ENCODE measurements around the gene KEL. TPM values are rescaled to one million over a fixed set of nuclear protein-coding genes. Genes with fewer than 3 reads are reported as not detected.

The KEL gene
- total and polyA plus RNA-seq, 2 experiments from 2014 or later, result 8.7 to 12.8 TPM

DNA sequence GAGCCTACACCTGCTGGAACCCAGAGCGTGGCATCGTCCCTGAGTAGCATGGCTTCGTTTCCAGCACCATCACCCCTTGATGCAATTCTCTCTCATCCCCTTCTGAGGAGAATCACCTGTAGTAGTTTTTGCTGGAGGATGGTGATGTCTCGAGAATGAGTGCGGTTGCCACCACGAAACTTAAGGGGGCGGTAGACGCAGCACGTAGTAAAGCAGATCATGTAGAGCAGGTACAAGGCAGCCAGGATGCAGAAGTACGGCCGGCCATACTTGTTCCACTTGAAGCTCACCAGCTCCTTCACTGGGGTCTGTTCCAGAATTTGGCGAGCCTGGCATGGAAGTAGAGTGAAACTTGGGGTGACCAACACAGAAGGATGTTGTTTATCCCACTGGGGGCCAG, 36.8 kb downstream of the KEL start:
- no peaks in the 10 kb centered on the region for H3K27me3 ChIP-seq
- H3K4me1 ChIP-seq (ENCODE audit: insufficient read depth), result peaks cover 9% of the 10 kb centered on the region
- no peaks in the 10 kb centered on the region for H3K79me2 ChIP-seq
- 74% methylated on average over 12 of the region's 12 CpGs for WGBS (ENCODE audit: low lambda C conversion rate, missing lambda C conversion rate)
- no peak overlapping the region for H3K27ac ChIP-seq
- no peaks in the 10 kb centered on the region for H3K36me3 ChIP-seq (replicated peaks; ENCODE audit: insufficient read depth, low read depth)
- H4K20me1 ChIP-seq (ENCODE audit: insufficient read depth, poor library complexity, severe bottlenecking), result no peaks in the 10 kb centered on the region
- H3K9me3 ChIP-seq (ENCODE audit: low read depth), result no peaks in the 10 kb centered on the region
- DNase-seq (ENCODE audit: low spot score), result no peak
- TF ChIP-seq EZH2 (IDR thresholded peaks at IDR 0.05; ENCODE audit: borderline replicate concordance) (no peak), CTCF (IDR thresholded peaks at IDR 0.05; ENCODE audit: poor library complexity) (no peak), EZH2phosphoT487 (IDR thresholded peaks at IDR 0.05; ENCODE audit: low read depth, severe bottlenecking, unreplicated experiment) (no peak)
- no peaks in the 10 kb centered on the region for H3K9me2 ChIP-seq (replicated peaks; ENCODE audit: insufficient read depth)
- H3K4me2 ChIP-seq, result no peak overlapping the region
- H3K4me3 ChIP-seq, result no peak overlapping the region
- no peak overlapping the region for H2AFZ ChIP-seq

DNA sequence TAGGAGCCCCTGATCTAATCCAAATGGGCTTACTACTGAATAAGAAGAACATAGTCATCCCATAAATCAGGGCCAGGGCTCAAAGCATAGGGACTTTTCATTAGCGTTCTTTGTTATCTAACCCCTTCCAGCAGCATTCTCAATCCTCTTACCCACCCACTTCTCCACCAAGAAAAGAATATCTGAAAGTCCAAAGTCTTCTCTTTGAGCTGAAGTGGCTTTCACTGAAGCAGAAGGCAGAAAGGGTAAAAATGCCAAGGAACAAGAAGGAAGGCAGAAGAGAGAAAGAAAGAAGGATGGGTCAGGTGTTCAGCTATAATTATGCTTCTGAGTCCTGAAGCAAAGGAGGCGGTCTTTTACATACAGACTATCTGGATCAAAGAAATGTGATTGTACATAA, 38.8 kb downstream of the KEL start:
- Histone ChIP-seq H3K4me1 (ENCODE audit: insufficient read depth) (peaks cover 9% of the 10 kb centered on the region), H3K9me3 (ENCODE audit: low read depth) (no peaks in the 10 kb centered on the region), H4K20me1 (ENCODE audit: insufficient read depth, poor library complexity, severe bottlenecking) (no peaks in the 10 kb centered on the region), H3K27ac (peak overlapping the region; percentile 66), H3K9me2 (replicated peaks; ENCODE audit: insufficient read depth) (no peaks in the 10 kb centered on the region), H3K79me2 (no peaks in the 10 kb centered on the region), H3K36me3 (replicated peaks; ENCODE audit: insufficient read depth, low read depth) (no peaks in the 10 kb centered on the region), H3K27me3 (no peaks in the 10 kb centered on the region), H3K4me2 (peak overlapping the region; percentile 26), H2AFZ (no peak overlapping the region), H3K4me3 (no peak overlapping the region)
- DNase-seq (ENCODE audit: low spot score), result no peak
- WGBS (ENCODE audit: low lambda C conversion rate, missing lambda C conversion rate), result 39% methylated on average over 2 of the region's 2 CpGs
- TF ChIP-seq EZH2phosphoT487 (IDR thresholded peaks at IDR 0.05; ENCODE audit: low read depth, severe bottlenecking, unreplicated experiment) (no peak), EZH2 (IDR thresholded peaks at IDR 0.05; ENCODE audit: borderline replicate concordance) (no peak), CTCF (IDR thresholded peaks at IDR 0.05; ENCODE audit: poor library complexity) (no peak)

- Histone ChIP-seq H3K4me1 (ENCODE audit: insufficient read depth) (peaks cover 9% of the 10 kb centered on the region), H3K9me3 (ENCODE audit: low read depth) (no peaks in the 10 kb centered on the region), H4K20me1 (ENCODE audit: insufficient read depth, poor library complexity, severe bottlenecking) (no peaks in the 10 kb centered on the region), H3K27me3 (no peaks in the 10 kb centered on the region), H3K4me3 (no peak overlapping the region), H3K27ac (no peak overlapping the region), H3K9me2 (replicated peaks; ENCODE audit: insufficient read depth) (no peaks in the 10 kb centered on the region), H3K36me3 (replicated peaks; ENCODE audit: insufficient read depth, low read depth) (no peaks in the 10 kb centered on the region), H3K4me2 (no peak overlapping the region), H2AFZ (no peak overlapping the region), H3K79me2 (no peaks in the 10 kb centered on the region)
- no peak for DNase-seq (ENCODE audit: low spot score)
- TF ChIP-seq EZH2 (IDR thresholded peaks at IDR 0.05; ENCODE audit: borderline replicate concordance), result no peak
- no peak for TF ChIP-seq EZH2phosphoT487 (IDR thresholded peaks at IDR 0.05; ENCODE audit: low read depth, severe bottlenecking, unreplicated experiment)
- WGBS (ENCODE audit: low lambda C conversion rate, missing lambda C conversion rate), result 97% methylated on average over 3 of the region's 3 CpGs
These were observed 42.5 kb downstream of the KEL start for GRCh38 chr7:142919656-142920055.

GRCh38 chr7:142918901-142919300, 43.3 kb downstream of the KEL start:
- H3K27me3 ChIP-seq, result no peaks in the 10 kb centered on the region
- no peaks in the 10 kb centered on the region for H3K79me2 ChIP-seq
- peaks cover 16% of the 10 kb centered on the region for H3K4me1 ChIP-seq (ENCODE audit: insufficient read depth)
- no peak overlapping the region for H2AFZ ChIP-seq
- no peak overlapping the region for H3K4me2 ChIP-seq
- no peak for DNase-seq (ENCODE audit: low spot score)
- no peak for TF ChIP-seq EZH2phosphoT487 (IDR thresholded peaks at IDR 0.05; ENCODE audit: low read depth, severe bottlenecking, unreplicated experiment)
- TF ChIP-seq EZH2 (IDR thresholded peaks at IDR 0.05; ENCODE audit: borderline replicate concordance), result no peak
- H3K4me3 ChIP-seq, result no peak overlapping the region
- no peaks in the 10 kb centered on the region for H3K36me3 ChIP-seq (replicated peaks; ENCODE audit: insufficient read depth, low read depth)
- H3K9me3 ChIP-seq (ENCODE audit: low read depth), result no peaks in the 10 kb centered on the region
- H3K27ac ChIP-seq, result no peak overlapping the region
- H3K9me2 ChIP-seq (replicated peaks; ENCODE audit: insufficient read depth), result no peaks in the 10 kb centered on the region
- H4K20me1 ChIP-seq (ENCODE audit: insufficient read depth, poor library complexity, severe bottlenecking), result no peaks in the 10 kb centered on the region
- WGBS (ENCODE audit: low lambda C conversion rate, missing lambda C conversion rate), result 83% methylated on average over 2 of the region's 2 CpGs
